HepG2 (cell line): Measurements from ENCODE around the gene TAS1R3. TPM values are rescaled to one million over a fixed set of nuclear protein-coding genes. Genes with fewer than 3 reads are reported as not detected.
A peak's percentile ranks its signal among the peaks of the same experiment; 100 is the strongest.

ENCODE experiments used
- AKAP8 ChIP-seq: sonication (generic); formaldehyde crosslinking; IDR thresholded peaks from 2 replicates; pipeline ENCODE4 v1.5.1; 2020; ENCODE audit warnings: mild to moderate bottlenecking, missing genetic modification reagents
- FLYWCH1 ChIP-seq: sonication (generic); formaldehyde crosslinking; IDR thresholded peaks from 2 replicates; pipeline ENCODE4 v1.8.1; 2023; ENCODE audit warnings: mild to moderate bottlenecking, missing genetic modification reagents
- HNF4A ChIP-seq: sonication (generic); formaldehyde crosslinking; IDR thresholded peaks from 2 replicates; pipeline ENCODE4 v1.4.0; 2020; ENCODE audit warnings: missing genetic modification reagents
- JUN ChIP-seq: sonication (generic); formaldehyde crosslinking; IDR thresholded peaks from 2 replicates; pipeline ENCODE4 v1.4.0; 2020; ENCODE audit warnings: mild to moderate bottlenecking, missing genetic modification reagents
- KAT2B ChIP-seq: fragments of 150-350 bp; IDR thresholded peaks from 2 replicates; pipeline ENCODE4 v1.6.1; 2014; ENCODE audit warnings: low read depth, low read length, borderline replicate concordance
- PCBP1 ChIP-seq: fragments of 200-400 bp; formaldehyde crosslinking; IDR thresholded peaks from 2 replicates; pipeline ENCODE4 v1.6.1; 2017; ENCODE audit warnings: mild to moderate bottlenecking, low read depth, low read length, borderline replicate concordance
- SRF ChIP-seq: IDR thresholded peaks from 2 replicates; pipeline ENCODE4 v1.6.1; 2011; ENCODE audit warnings: mild to moderate bottlenecking, low read depth, low read length, moderate library complexity
- SRY ChIP-seq: sonication (generic); formaldehyde crosslinking; IDR thresholded peaks from 2 replicates; pipeline ENCODE4 v1.8.0; 2022; ENCODE audit warnings: mild to moderate bottlenecking, missing genetic modification reagents
- SSRP1 ChIP-seq: IDR thresholded peaks from 2 replicates; pipeline ENCODE4 v1.6.1; 2016; ENCODE audit warnings: control low read depth
- SUZ12 ChIP-seq: fragments of 150-350 bp; IDR thresholded peaks from 2 replicates; pipeline ENCODE4 v1.6.1; 2014; ENCODE audit warnings: low read depth, low read length
- TOPORS ChIP-seq: sonication (generic); formaldehyde crosslinking; IDR thresholded peaks from 2 replicates; pipeline ENCODE4 v1.8.0; 2023; ENCODE audit warnings: mild to moderate bottlenecking, missing genetic modification reagents
- XRCC5 ChIP-seq: fragments of 200-400 bp; formaldehyde crosslinking; optimal IDR thresholded peaks from 2 replicates; pipeline ENCODE3; 2017; ENCODE audit warnings: mild to moderate bottlenecking, low read length
- ZKSCAN5 ChIP-seq: sonication (generic); formaldehyde crosslinking; IDR thresholded peaks from 2 replicates; pipeline ENCODE4 v1.5.1; 2020; ENCODE audit warnings: mild to moderate bottlenecking, missing genetic modification reagents
- ZNF879 ChIP-seq: sonication (generic); formaldehyde crosslinking; IDR thresholded peaks from 2 replicates; pipeline ENCODE4 v1.8.1; 2023; ENCODE audit warnings: missing genetic modification reagents
- ZSCAN12 ChIP-seq: sonication (generic); formaldehyde crosslinking; IDR thresholded peaks from 2 replicates; pipeline ENCODE4 v1.9.0; 2021; ENCODE audit warnings: mild to moderate bottlenecking, missing genetic modification reagents
- polyA plus RNA-seq, 8 experiments: library from polyadenylated mRNA; depleted of rRNA in 3 of 8; stranded (reverse) in 7 of 8; unstranded in 1 of 8; fragments of >200 nt; fragmentation: Illumina TruSeq in 4 of 8; extraction: Trizol in 4 of 8; gene quantifications; 2 replicates each; pipeline versions ENCODE4 v1.2.1 to v1.2.3, GENCODE V29; 2011 to 2016; ENCODE audit warnings: low read depth in 4 of 8, missing spikeins in 1 of 8, mixed read lengths in 1 of 8; ENCODE audit not compliant: insufficient read depth in 1 of 8
- total RNA-seq, 5 experiments: library from RNA; depleted of rRNA; stranded (reverse); fragments of >200 nt; fragmentation: Illumina TruSeq; extraction: Trizol; gene quantifications; 2 replicates each; pipeline ENCODE4 v1.2.3, GENCODE V29; 2016; ENCODE audit warnings: low read depth in 1 of 5
- TF ChIP-seq, protein P1 (sequence below): sonication (generic); formaldehyde crosslinking; IDR thresholded peaks from 2 replicates; pipeline ENCODE4 v1.4.0; 2020; ENCODE audit warnings: missing genetic modification reagents
- TF ChIP-seq, protein P2 (sequence below): sonication (generic); formaldehyde crosslinking; IDR thresholded peaks from 2 replicates; pipeline ENCODE4 v1.8.0; 2022; ENCODE audit warnings: missing genetic modification reagents, low read depth, mild to moderate bottlenecking, borderline replicate concordance
- TF ChIP-seq, protein P3 (sequence below): sonication (generic); formaldehyde crosslinking; IDR thresholded peaks from 2 replicates; pipeline ENCODE4 v1.4.0; 2020; ENCODE audit warnings: missing genetic modification reagents, mild to moderate bottlenecking, borderline replicate concordance
- TF ChIP-seq, protein P4 (sequence below): sonication (generic); formaldehyde crosslinking; IDR thresholded peaks from 2 replicates; pipeline ENCODE4 v1.8.0; 2022; ENCODE audit warnings: low read depth, missing genetic modification reagents
- TF ChIP-seq, protein P5 (sequence below): IDR thresholded peaks from 2 replicates; pipeline ENCODE4 v1.6.1; 2012; ENCODE audit warnings: inconsistent platforms
- TF ChIP-seq, protein P6 (sequence below): sonication (generic); formaldehyde crosslinking; IDR thresholded peaks from 2 replicates; pipeline ENCODE4 v1.4.0; 2020; ENCODE audit warnings: missing genetic modification reagents

Gene TAS1R3
- total and polyA plus RNA-seq, 2 of the 13 experiments (the other 11 are each of a cell fraction or from before 2014, with no cell fraction given), result 0.13 to 0.15 TPM

DNA sequence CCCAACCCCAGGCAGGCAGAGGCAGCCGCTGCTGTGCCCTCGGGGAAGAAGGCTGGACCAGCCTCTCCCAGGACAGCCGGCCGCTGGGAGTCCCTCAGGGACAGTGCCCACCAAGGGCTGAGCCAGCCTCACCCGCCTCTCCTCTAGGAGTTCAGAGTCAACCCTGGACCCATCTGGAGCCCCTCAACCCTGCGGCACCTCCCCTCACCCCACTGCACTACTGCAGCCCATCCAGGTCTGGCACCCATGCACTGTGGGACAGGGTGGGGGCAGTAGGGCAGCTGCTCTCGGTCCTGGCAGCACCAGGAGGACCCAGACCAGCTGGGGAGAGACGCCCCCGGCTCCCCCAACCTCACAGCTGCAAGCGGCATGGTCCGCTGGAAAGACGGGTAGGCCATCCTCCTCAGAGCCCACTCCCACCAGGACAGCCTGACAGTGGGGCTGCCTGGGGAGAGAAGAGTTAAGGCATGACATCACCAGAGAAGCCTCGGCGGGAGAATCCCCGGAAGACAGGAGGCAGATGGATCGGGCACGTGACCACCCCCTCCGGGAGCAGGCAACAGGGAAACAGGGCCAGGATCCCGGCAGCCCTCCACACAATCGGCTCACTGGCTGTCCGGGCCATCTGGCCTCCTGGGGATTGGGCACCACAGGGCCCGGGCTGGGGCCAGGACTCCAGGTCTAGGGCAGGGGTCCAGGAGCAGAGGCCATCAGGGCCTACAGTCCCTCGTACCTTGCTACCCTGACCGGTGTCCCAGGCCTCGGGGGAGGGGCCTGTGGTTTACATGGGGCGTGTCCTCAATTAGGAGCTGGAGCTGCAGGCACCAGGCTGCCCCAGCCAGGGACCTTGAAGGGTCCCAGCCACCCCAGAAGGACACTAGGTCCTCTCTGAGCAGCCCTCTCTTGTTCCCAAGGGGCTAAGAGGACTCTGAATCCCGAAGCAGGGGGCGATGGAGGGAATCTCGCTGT, 26.5 kb upstream of the TAS1R3 start (continued):
- TF ChIP-seq, protein P1, sequence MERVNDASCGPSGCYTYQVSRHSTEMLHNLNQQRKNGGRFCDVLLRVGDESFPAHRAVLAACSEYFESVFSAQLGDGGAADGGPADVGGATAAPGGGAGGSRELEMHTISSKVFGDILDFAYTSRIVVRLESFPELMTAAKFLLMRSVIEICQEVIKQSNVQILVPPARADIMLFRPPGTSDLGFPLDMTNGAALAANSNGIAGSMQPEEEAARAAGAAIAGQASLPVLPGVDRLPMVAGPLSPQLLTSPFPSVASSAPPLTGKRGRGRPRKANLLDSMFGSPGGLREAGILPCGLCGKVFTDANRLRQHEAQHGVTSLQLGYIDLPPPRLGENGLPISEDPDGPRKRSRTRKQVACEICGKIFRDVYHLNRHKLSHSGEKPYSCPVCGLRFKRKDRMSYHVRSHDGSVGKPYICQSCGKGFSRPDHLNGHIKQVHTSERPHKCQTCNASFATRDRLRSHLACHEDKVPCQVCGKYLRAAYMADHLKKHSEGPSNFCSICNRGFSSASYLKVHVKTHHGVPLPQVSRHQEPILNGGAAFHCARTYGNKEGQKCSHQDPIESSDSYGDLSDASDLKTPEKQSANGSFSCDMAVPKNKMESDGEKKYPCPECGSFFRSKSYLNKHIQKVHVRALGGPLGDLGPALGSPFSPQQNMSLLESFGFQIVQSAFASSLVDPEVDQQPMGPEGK (CRISPR knock-in tag), result peak; percentile 33; the same call in 1 of the 2 replicates
- TF ChIP-seq SRF, result no peak
- TF ChIP-seq HNF4A (CRISPR knock-in tag), result no peak
- TF ChIP-seq ZSCAN12, result no peak
- 0 out of 2 replicates have a peak, but pooled peaks have one; percentile 67 for TF ChIP-seq PCBP1
- TF ChIP-seq KAT2B, result no peak
- TF ChIP-seq FLYWCH1 (CRISPR knock-in tag), result 0 out of 2 replicates have a peak, but pooled peaks have one; percentile 18
- no peak for TF ChIP-seq ZKSCAN5 (CRISPR knock-in tag)
- no peak for TF ChIP-seq XRCC5
- TF ChIP-seq, protein P2, sequence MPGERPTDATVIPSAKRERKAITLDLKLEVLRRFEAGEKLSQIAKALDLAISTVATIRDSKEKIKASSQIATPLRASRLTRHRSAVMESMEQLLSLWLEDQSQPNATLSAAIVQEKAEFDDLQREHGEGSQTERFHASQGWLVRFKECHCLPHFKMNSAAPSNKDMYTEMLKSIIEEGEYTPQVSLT, result no peak
- 0 out of 2 replicates have a peak, but pooled peaks have one; percentile 39 for TF ChIP-seq SSRP1 (CRISPR knock-in tag)
- TF ChIP-seq, protein P3, sequence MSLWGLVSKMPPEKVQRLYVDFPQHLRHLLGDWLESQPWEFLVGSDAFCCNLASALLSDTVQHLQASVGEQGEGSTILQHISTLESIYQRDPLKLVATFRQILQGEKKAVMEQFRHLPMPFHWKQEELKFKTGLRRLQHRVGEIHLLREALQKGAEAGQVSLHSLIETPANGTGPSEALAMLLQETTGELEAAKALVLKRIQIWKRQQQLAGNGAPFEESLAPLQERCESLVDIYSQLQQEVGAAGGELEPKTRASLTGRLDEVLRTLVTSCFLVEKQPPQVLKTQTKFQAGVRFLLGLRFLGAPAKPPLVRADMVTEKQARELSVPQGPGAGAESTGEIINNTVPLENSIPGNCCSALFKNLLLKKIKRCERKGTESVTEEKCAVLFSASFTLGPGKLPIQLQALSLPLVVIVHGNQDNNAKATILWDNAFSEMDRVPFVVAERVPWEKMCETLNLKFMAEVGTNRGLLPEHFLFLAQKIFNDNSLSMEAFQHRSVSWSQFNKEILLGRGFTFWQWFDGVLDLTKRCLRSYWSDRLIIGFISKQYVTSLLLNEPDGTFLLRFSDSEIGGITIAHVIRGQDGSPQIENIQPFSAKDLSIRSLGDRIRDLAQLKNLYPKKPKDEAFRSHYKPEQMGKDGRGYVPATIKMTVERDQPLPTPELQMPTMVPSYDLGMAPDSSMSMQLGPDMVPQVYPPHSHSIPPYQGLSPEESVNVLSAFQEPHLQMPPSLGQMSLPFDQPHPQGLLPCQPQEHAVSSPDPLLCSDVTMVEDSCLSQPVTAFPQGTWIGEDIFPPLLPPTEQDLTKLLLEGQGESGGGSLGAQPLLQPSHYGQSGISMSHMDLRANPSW (CRISPR knock-in tag), result no peak
- TF ChIP-seq, protein P4, sequence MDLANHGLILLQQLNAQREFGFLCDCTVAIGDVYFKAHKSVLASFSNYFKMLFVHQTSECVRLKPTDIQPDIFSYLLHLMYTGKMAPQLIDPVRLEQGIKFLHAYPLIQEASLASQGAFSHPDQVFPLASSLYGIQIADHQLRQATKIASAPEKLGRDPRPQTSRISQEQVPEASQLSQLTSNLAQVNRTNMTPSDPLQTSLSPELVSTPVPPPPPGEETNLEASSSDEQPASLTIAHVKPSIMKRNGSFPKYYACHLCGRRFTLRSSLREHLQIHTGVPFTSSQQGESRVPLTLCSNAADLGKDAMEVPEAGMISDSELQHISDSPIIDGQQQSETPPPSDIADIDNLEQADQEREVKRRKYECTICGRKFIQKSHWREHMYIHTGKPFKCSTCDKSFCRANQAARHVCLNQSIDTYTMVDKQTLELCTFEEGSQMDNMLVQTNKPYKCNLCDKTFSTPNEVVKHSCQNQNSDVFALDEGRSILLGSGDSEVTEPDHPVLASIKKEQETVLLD, result 0 out of 2 replicates have a peak, but pooled peaks have one; percentile 34
- 0 out of 2 replicates have a peak, but pooled peaks have one; percentile 56 for TF ChIP-seq ZNF879
- TF ChIP-seq TOPORS (CRISPR knock-in tag), result 0 out of 2 replicates have a peak, but pooled peaks have one; percentile 39
- TF ChIP-seq JUN (CRISPR knock-in tag), result peak; percentile 66; the same call in 1 of the 2 replicates
- TF ChIP-seq, protein P5, sequence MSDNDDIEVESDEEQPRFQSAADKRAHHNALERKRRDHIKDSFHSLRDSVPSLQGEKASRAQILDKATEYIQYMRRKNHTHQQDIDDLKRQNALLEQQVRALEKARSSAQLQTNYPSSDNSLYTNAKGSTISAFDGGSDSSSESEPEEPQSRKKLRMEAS, result peak; percentile 70
- TF ChIP-seq SRY (CRISPR knock-in tag), result no peak
- TF ChIP-seq, protein P6, sequence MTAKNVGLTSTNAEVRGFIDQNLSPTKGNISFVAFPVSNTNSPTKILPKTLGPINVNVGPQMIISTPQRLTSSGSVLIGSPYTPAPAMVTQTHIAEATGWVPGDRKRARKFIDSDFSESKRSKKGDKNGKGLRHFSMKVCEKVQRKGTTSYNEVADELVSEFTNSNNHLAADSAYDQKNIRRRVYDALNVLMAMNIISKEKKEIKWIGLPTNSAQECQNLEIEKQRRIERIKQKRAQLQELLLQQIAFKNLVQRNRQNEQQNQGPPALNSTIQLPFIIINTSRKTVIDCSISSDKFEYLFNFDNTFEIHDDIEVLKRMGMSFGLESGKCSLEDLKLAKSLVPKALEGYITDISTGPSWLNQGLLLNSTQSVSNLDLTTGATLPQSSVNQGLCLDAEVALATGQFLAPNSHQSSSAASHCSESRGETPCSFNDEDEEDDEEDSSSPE (CRISPR knock-in tag), result peak; percentile 80
- TF ChIP-seq SUZ12, result no peak
- peak; percentile 91; the same call in 1 of the 2 replicates for TF ChIP-seq AKAP8 (CRISPR knock-in tag)
